Spleen (tissue), 11 donors: Measurements from ENCODE around the gene IFNGR2. TPM values are rescaled to one million over a fixed set of nuclear protein-coding genes. Genes with fewer than 3 reads are reported as not detected.

ENCODE experiments used
- DNase-seq: peaks from one replicate; pipeline ENCODE4 v3.0.0-alpha.2; 2020
- H3K27ac ChIP-seq, 8 donors: fragments of 200-600 bp; sonication (generic) in 7 of 8; 1 replicate in 4 of 8; 2 replicates in 4 of 8; pipeline versions ENCODE4 v1.5.0 to v1.8.0; 2016 to 2021; ENCODE audit warnings: inconsistent platforms in 4 of 8, mild to moderate bottlenecking in 4 of 8, moderate library complexity in 1 of 8
- H3K27me3 ChIP-seq, 7 donors: fragments of 200-600 bp; sonication (generic) in 6 of 7; replicated peaks in 1 of 7; 1 replicate in 4 of 7; 2 replicates in 3 of 7; pipeline versions ENCODE4 v1.5.0 to v1.8.0; 2016 to 2021; ENCODE audit warnings: inconsistent platforms in 3 of 7, mild to moderate bottlenecking in 1 of 7
- H3K36me3 ChIP-seq, 6 donors: fragments of 200-600 bp; sonication (generic) in 5 of 6; 1 replicate in 4 of 6; 2 replicates in 2 of 6; pipeline versions ENCODE4 v1.5.0 to v1.8.0; 2016 to 2021; ENCODE audit warnings: inconsistent platforms in 2 of 6
- H3K4me1 ChIP-seq, 6 donors: fragments of 200-600 bp; sonication (generic) in 5 of 6; 1 replicate in 3 of 6; 2 replicates in 3 of 6; pipeline versions ENCODE4 v1.5.0 to v1.8.0; 2016 to 2021; ENCODE audit warnings: inconsistent platforms in 3 of 6
- H3K4me3 ChIP-seq, 8 donors: fragments of 200-600 bp; sonication (generic) in 7 of 8; 1 replicate in 4 of 8; 2 replicates in 4 of 8; pipeline versions ENCODE4 v1.5.0 to v1.8.0; 2016 to 2021; ENCODE audit warnings: inconsistent platforms in 4 of 8, mild to moderate bottlenecking in 4 of 8, moderate library complexity in 2 of 8
- H3K9me3 ChIP-seq, 8 donors: fragments of 200-600 bp; sonication (generic) in 7 of 8; 1 replicate in 4 of 8; 2 replicates in 4 of 8; pipeline versions ENCODE4 v1.5.0 to v1.8.0; 2016 to 2021; ENCODE audit warnings: inconsistent platforms in 4 of 8
- CTCF ChIP-seq, 11 experiments: fragments of 200-600 bp in 7 of 11; fragments of 450-650 bp in 4 of 11; sonication (generic) in 4 of 11; IDR thresholded peaks in 8 of 11; conservative IDR thresholded peaks in 3 of 11; 1 replicate in 7 of 11; 2 replicates in 4 of 11; pipeline versions ENCODE4 v1.4.0 to v1.8.0; 2016 to 2021; ENCODE audit warnings: antibody characterized with exemption in 11 of 11, inconsistent platforms in 4 of 11, mild to moderate bottlenecking in 1 of 11
- POLR2A ChIP-seq, 3 donors: fragments of 450-650 bp; IDR thresholded peaks; one replicate each; pipeline ENCODE4 v1.5.1; 2017; ENCODE audit warnings: antibody characterized with exemption in 3 of 3, mild to moderate bottlenecking in 1 of 3
- POLR2AphosphoS5 ChIP-seq, 3 donors: sonication (generic); formaldehyde crosslinking; IDR thresholded peaks; one replicate each; pipeline ENCODE4 v1.5.1; 2017; ENCODE audit warnings: antibody characterized with exemption in 3 of 3
- WGBS, 5 donors: extraction: QIAGEN DNeasy Blood & Tissue Kit in 3 of 5; methylation state at CpG; one replicate each; pipeline versions ENCODE4 v1.1.5 to v1.1.7; 2013 to 2018; 5-methylcytosine and 5-hydroxymethylcytosine counted together
- intact Hi-C: fragments of 100-400 bp; cut with DNase I; formaldehyde crosslinking; loops from one replicate; pipeline ENCODE4 v1.15.0; 2023; ENCODE audit warnings: low total_unique reads
- polyA plus RNA-seq, 3 donors: library from polyadenylated mRNA; stranded (reverse); fragments of 200-250 nt; gene quantifications; one replicate each; pipeline ENCODE4 v1.2.1, GENCODE V29; 2013
- total RNA-seq, 7 donors: library from RNA; depleted of rRNA in 3 of 7; stranded (reverse); fragments of >200 nt in 3 of 7; fragmentation: NEBNext Ultra II Directional in 4 of 7; extraction: Animal tissue kit (Norgen Biotek cat#: 25700) in 4 of 7; gene quantifications; one replicate each; pipeline versions ENCODE4 v1.1.0 to v1.2.1, GENCODE V29; 2016 to 2021
- donor health status: healthy with polysubstance abuse.
- donor health status: DM: no; HTN: no; CAD: no; lungs with moderate emphysema.
- donor health status: DM: no; HTN: no; CAD: no.
- donor health status: Bipolar disorder and iron deficiency.
- donor health status: healthy.
- donor health status: DM: no; HTN: no; CAD: no.
- donor health status: DM: yes; HTN: yes; CAD: no.

IFNGR2 gene
- total and polyA plus RNA-seq, 10 donors, result 73.6 to 133 (median 99.0) TPM

DNA sequence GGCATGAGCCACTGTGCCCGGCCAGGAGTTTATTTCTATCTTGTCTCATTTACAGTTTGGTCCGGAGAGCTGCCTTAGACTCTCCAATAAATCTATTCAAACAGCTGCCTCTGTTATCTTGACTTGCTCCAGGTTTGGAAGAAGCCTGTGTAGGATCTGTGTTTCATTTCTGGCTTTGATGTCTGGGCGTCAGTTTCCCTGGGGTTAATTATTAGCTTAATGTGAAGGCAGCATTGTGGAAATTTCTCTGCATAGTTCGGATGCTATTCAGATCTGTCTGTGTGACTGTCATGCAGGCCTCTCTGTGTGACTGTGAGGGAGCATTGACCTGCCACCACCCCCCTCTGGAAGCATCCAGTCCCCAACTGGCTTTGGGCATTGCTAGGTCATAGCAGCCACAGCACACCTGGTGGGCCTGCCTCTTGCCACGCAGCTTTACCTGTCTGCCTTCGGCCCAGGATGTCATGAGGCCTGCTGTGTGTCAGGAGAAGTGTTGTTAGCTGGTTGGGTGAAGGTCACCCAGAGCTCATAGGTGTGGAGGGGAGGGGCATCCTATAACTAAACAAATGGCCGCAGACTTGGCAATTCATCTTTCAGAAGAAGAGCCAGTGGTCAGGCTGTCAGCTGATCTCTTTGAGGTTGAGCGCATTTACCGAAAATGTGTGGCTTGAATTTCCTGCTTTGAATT is 9.8 kb downstream of the IFNGR2 start:
- no peak overlapping the region for H3K4me3 ChIP-seq
- peak overlapping the region in 5 of 8 donors; percentile 27 to 77 (median 53) for H3K27ac ChIP-seq
- intact Hi-C loops, result no loop called here
- no peak for DNase-seq
- no peaks in the 10 kb centered on the region for H3K27me3 ChIP-seq
- no peak for TF ChIP-seq POLR2A (IDR thresholded peaks at IDR 0.05)
- TF ChIP-seq CTCF (IDR thresholded peaks at IDR 0.05 in 8 of 11, conservative IDR thresholded peaks at IDR 0.05 in 3 of 11), result no peak
- TF ChIP-seq POLR2AphosphoS5 (IDR thresholded peaks at IDR 0.05), result peak in 2 of 3 donors; percentile 23 to 40
- WGBS, 5 donors, result 52 to 71% (median 61%) methylated on average over 8 to 9 of the region's 9 CpGs
- no peaks in the 10 kb centered on the region for H3K9me3 ChIP-seq
- peaks cover 0 to 99% (median 60%) of the 10 kb centered on the region in 6 donors for H3K36me3 ChIP-seq
- H3K4me1 ChIP-seq, result peaks cover 14 to 92% (median 53%) of the 10 kb centered on the region in 6 donors

GRCh38 chr21:33414068-33414467 is 10.9 kb downstream of the IFNGR2 start:
- intact Hi-C loops, result no loop called here
- no peak for DNase-seq
- Histone ChIP-seq H3K4me3 (no peak overlapping the region), H3K9me3 (no peaks in the 10 kb centered on the region), H3K27ac (peak overlapping the region in 4 of 8 donors; percentile 27 to 77 (median 59)), H3K36me3 (peaks cover 0 to 99% (median 67%) of the 10 kb centered on the region in 6 donors), H3K27me3 (no peaks in the 10 kb centered on the region), H3K4me1 (peaks cover 14 to 89% (median 43%) of the 10 kb centered on the region in 6 donors)
- no peak for TF ChIP-seq CTCF (IDR thresholded peaks at IDR 0.05 in 8 of 11, conservative IDR thresholded peaks at IDR 0.05 in 3 of 11)
- no peak for TF ChIP-seq POLR2AphosphoS5 (IDR thresholded peaks at IDR 0.05)
- TF ChIP-seq POLR2A (IDR thresholded peaks at IDR 0.05), result no peak
- whole genome bisulfite sequencing, 5 donors, result 88 to 96% (median 93%) methylated on average over 14 of the region's 14 CpGs

DNA sequence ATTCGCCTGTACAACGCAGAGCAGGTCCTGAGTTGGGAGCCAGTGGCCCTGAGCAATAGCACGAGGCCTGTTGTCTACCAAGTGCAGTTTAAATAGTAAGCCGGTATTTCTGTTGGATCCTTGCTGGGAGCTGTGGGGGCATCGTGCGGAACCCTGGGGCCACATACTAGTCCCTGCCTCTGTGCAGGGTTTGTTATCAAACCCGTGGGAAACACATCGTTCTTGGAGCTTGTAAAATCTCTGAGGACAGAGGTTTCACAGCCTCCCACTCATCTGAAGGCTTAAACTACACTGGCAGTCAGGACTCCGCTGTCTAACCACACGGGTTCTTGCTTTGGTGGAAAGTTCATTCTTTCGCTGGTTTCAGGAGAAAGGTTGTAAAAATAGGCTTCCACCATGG is 11.7 kb downstream of the IFNGR2 start:
- H3K27ac ChIP-seq, result peak overlapping the region in 2 of 8 donors; percentile 5 to 77
- no peaks in the 10 kb centered on the region for H3K27me3 ChIP-seq
- intact Hi-C loops, result no loop called here
- TF ChIP-seq POLR2A (IDR thresholded peaks at IDR 0.05), result no peak
- no peak for TF ChIP-seq POLR2AphosphoS5 (IDR thresholded peaks at IDR 0.05)
- peaks cover 0 to 100% (median 75%) of the 10 kb centered on the region in 6 donors for H3K36me3 ChIP-seq
- no peaks in the 10 kb centered on the region for H3K9me3 ChIP-seq
- H3K4me3 ChIP-seq, result no peak overlapping the region
- no peak for DNase-seq
- H3K4me1 ChIP-seq, result peaks cover 14 to 89% (median 40%) of the 10 kb centered on the region in 6 donors
- WGBS, 5 donors, result 83 to 90% (median 86%) methylated on average over 11 of the region's 11 CpGs

- DNase-seq, result no peak
- intact Hi-C loops, result no loop called here
- 64 to 78% (median 76%) methylated on average over 2 of the region's 2 CpGs for WGBS, 5 donors
- Histone ChIP-seq H3K27me3 (no peaks in the 10 kb centered on the region), H3K4me1 (peaks cover 0 to 69% (median 16%) of the 10 kb centered on the region in 6 donors), H3K4me3 (no peak overlapping the region), H3K27ac (peak overlapping the region in 2 of 8 donors; percentile 1 to 53), H3K36me3 (peaks cover 0 to 100% (median 85%) of the 10 kb centered on the region in 6 donors), H3K9me3 (no peaks in the 10 kb centered on the region)
- no peak for TF ChIP-seq CTCF (IDR thresholded peaks at IDR 0.05 in 8 of 11, conservative IDR thresholded peaks at IDR 0.05 in 3 of 11)
- no peak for TF ChIP-seq POLR2A (IDR thresholded peaks at IDR 0.05)
- no peak for TF ChIP-seq POLR2AphosphoS5 (IDR thresholded peaks at IDR 0.05)
Observed at GRCh38 chr21:33418691-33419090, 15.5 kb downstream of the IFNGR2 start.
